Right renal pelvis (tissue), 4 donors: ENCODE results near the gene C1QTNF8. TPM values are rescaled to one million over a fixed set of nuclear protein-coding genes. Genes with fewer than 3 reads are reported as not detected.

Experiments
- DNase-seq, 4 donors: peaks; one replicate each; pipeline ENCODE4 v3.0.0-alpha.2; 2013; ENCODE audit warnings: low read depth in 4 of 4, low spot score in 3 of 4, missing footprints in 1 of 4
- polyA plus RNA-seq, 4 donors: library from polyadenylated mRNA; unstranded; fragments of 120-200 nt; gene quantifications; one replicate each; pipeline ENCODE4 v1.2.1, GENCODE V29; 2013; ENCODE audit not compliant: insufficient read length in 4 of 4

The C1QTNF8 gene
- polyA plus RNA-seq, 4 donors, result 0.05 TPM; not detected in 3

GRCh38 chr16:1112506-1113184 is 16.6 kb upstream of the C1QTNF8 start:
- no peak for DNase-seq

- DNase-seq, result no peak
Observed at GRCh38 chr16:1109648-1110047, 13.6 kb upstream of the C1QTNF8 start.

GRCh38 chr16:1108299-1109252 is 12.5 kb upstream of the C1QTNF8 start:
- no peak for DNase-seq

GRCh38 chr16:1107731-1108130 is 11.7 kb upstream of the C1QTNF8 start:
- no peak for DNase-seq

GRCh38 chr16:1107141-1107540 is 11.1 kb upstream of the C1QTNF8 start:
- no peak for DNase-seq

GRCh38 chr16:1106659-1107058 is 10.6 kb upstream of the C1QTNF8 start:
- DNase-seq, result no peak

- DNase-seq, result no peak
Observed at GRCh38 chr16:1105888-1106620, 10.0 kb upstream of the C1QTNF8 start.

GRCh38 chr16:1103636-1103980 is 7.6 kb upstream of the C1QTNF8 start:
- DNase-seq, result no peak

GRCh38 chr16:1102921-1103635 is 7.0 kb upstream of the C1QTNF8 start:
- no peak for DNase-seq

GRCh38 chr16:1102333-1102700 is 6.3 kb upstream of the C1QTNF8 start:
- DNase-seq, result no peak

GRCh38 chr16:1101573-1102332 is 5.7 kb upstream of the C1QTNF8 start:
- no peak for DNase-seq

GRCh38 chr16:1101133-1101532 is 5.1 kb upstream of the C1QTNF8 start:
- DNase-seq, result no peak

- no peak for DNase-seq
Observed at GRCh38 chr16:1100084-1100800, 4.2 kb upstream of the C1QTNF8 start.

GRCh38 chr16:1099189-1100083 is 3.4 kb upstream of the C1QTNF8 start:
- DNase-seq, result no peak

GRCh38 chr16:1098266-1098991 is 2.4 kb upstream of the C1QTNF8 start:
- DNase-seq, result no peak

- DNase-seq, result no peak
Observed at GRCh38 chr16:1097800-1098199, 1.8 kb upstream of the C1QTNF8 start.

GRCh38 chr16:1097156-1097555 is 1.1 kb upstream of the C1QTNF8 start:
- no peak for DNase-seq
